GM19324 (cell line): ENCODE data around the gene NFATC1.

Source experiments
- ATAC-seq: cut with Tn5 transposase; IDR thresholded peaks from one replicate; pipeline ENCODE4 v1.9.1; 2021; ENCODE audit warnings: mild to moderate bottlenecking, moderate library complexity; ENCODE audit not compliant: unreplicated experiment, low FRiP score

The NFATC1 gene

DNA sequence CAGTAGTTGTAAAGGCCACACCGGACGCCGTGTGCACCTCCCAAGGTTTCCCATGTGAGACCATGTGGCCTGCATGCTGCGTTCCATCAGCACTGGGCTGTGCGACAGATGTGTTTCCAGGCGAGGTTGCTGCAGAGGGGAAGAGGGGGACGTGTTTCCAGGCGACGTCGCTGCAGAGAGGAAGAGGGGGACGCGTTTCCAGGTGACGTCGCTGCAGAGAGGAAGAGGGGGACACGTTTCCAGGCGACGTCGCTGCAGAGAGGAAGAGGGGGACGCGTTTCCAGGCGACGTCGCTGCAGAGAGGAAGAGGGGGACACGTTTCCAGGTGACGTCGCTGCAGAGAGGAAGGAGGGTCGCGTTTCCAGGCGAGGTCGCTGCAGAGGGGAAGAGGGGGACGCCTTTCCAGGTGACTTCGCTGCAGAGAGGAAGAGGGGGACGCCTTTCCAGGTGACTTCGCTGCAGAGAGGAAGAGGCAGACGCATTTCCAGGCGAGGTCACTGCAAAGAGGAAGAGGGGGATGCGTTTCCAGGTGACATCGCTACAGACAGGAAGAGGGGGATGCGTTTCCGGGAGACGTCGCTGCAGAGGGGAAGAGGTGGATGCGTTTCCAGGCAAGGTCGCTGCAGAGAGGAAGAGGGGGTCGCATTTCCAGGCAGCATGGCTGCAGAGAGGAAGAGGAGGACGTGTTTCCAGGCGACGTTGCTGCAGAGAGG lies 24.5 kb downstream of the NFATC1 start:
- ATAC-seq = no peak

DNA sequence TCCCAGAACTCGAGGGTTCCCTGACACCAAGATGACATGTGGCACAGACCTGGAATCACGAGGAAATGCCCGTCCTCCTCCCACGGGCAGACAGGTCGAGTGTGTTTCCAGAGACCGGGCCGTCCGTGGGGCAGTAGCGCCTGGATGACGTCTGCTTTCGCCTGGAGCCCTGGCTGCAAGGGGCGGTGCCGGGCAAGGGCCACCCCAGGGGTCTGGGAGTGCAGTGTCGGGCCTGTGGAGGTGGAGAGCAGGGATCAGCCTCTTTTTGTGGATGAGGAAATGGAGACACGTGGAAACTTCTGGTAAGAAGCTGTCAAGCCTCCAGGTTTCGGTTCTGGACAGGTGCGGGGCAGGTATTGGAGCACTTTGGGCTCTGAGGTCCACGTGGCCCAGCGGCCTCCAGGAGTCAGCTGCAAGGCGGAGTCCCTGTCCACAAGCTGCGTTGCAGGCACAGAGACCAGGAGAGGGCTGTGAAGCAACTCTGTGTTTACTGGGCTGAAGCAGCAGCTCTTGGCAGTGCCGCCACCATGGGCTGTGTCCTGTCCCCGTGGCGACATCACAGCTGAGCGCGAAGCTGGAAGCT lies 25.6 kb downstream of the NFATC1 start:
- no peak for ATAC-seq

DNA sequence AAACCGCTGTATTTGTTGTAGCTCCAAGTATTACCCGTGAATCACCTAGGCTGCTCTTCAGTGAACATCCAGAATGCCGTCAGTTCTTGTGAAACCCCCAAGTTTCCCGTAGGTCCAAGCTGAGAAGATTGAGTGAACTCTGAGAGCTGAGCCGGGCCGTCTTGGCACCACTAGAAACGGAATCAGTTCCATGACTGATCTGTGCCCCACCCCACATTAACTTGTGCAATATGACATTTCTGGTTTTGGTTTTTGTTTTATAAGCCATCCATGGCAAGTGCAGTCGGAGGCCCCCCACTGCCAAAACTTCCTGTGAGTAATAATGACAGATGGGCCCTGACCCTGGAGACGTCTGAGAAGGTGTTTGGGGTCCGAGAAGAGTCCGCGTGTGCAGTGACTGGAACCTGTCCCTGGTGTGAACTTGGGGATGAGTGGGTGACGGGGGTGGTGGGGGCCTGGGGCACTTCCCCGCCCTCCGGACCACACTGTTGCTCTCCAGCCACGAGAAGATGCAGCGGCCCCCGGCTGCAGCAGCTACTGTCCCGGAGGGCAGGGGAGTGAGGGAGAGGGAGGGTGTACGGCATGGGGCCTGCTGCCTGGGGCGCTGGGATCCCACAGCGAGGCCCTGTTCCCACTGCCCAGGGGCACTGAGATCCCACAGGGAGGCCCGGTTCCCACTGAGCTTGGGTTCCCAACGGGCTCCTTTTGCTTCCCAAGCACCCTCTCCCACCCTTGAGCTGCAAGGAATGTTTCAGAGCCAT lies 26.5 kb downstream of the NFATC1 start:
- peak; percentile 59 for ATAC-seq

DNA sequence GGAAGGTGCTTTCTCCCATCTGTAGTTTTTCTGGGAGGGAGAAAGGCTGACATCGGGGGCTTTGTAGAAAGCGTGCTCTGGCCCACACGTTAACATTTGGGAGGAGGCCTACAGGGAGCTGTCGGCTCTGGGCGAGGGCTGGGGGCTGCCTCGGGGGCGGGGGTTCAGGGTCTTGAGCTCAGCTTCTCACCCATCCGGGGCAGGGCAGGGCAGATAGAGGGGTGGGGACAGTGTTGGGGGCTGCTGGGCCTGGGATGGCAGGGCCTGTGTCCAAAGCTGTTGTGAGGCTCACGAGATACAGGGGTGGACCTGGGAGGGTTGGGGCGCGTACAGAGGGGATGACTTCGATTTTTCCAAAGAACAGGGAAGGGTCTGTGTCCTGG lies 27.0 kb downstream of the NFATC1 start:
- ATAC-seq = no peak

DNA sequence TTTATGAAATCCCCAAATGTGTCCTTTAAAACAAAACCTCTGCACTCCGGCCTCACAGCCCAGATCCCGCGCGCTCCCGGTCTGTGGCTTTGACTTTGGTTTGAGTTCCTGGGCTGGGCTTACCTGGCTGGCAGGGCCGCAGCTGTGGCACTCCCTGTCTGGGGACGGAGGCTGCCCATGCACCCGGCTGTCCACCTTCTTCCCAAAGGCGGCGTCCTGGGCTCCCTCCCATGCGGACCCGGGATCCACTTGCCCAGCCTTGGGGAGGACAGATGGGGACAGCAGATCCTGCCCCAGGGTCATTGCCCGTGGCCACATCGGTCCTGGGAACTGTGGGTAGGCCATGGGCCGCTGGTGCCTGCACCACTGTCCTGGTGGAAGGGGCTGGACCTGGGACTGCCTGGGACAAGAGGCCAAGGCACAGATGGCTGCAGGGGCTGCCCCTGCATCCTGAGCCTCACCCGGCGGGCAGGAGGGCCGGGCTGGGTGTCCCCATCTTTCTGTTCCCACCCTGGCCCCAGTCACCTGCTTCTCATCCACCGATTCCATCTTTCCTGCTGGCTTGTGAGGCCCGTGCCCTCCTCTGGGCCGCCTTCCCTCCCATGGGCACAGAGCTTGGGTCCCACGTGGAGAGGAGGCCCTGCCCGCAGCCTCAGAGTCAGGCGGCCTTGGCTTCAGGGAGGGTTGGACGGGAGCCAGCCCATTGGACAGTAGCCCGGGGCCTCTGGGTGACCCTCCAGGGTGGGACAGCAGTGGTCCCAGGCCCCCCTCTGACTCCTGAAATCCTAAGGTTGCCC lies 27.7 kb downstream of the NFATC1 start:
- ATAC-seq = no peak

DNA sequence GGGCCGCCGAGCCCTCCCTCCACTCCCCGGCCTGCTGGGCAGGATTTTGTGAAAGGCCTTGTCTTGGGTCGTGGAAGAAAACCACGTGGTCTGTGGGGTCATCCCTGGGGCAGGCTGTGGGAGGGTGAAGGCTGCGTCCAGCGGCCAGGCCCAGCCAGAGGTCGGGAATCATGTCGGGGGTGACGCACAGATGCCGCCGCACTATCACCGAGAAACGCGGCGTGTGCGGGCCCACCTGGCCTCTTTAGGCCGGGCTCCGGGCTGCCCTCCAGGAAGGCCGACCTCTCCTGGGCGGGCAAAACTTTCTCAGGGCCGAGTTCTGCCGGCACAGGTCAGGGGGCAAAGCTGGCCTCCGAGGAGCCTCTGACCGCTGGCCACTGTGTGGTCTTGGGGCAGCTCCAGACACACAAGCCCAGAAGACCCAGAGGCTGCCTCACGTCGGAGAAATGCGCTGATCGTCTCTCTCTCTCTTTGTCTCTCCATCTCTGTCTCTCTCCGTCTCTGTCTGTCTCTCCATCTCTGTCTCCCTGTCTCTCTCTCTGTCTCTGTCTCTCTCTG lies 28.4 kb downstream of the NFATC1 start:
- no peak for ATAC-seq

DNA sequence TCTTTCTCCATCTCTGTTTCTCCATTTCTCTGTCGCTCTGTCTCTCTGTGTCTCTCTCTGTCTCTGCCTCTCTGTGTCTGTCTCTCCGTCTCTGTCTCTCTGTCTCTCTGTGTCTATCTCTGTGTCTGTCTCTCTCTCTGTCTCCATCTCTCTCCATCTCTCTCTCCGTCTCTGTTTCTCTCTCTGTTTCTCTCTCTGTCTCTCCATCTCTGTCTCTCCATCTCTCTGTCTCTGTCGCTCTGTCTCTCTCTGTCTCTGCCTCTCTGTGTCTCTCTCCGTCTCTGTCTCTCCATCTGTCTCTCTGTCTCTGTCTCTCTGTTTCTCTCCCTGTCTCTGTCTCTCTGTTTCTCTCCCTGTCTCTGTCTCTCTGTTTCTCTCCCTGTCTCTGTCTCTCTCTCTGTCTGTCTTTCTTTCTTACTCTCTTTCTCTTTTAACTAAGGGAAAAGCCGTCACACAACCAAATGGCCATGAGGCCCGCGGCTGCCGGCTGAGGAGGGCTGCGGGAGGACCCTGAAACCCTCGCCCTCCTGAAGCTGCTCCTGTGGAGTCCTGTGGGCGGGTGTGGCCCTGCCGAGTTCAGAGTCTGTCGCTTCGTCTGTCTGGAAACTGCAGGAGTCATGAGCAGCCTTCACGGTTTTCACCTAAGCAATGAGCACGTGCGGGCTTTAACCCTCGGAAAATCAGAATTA lies 29.3 kb downstream of the NFATC1 start:
- ATAC-seq = no peak

DNA sequence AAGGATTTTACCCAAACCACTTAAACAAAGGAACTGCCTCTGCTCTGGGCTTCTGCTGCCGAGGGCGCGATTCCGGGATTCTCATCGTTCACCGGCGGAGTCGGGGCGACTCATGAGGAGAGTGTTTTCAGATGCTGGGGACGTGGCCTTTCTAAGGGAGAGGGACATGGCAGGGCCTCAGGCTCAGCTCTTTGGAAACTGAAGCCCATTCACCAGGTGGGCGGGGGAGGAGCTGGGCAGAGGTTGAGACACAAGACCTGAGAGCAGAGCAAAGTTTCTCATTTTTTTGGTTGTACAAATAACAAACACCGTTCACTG lies 29.8 kb downstream of the NFATC1 start:
- ATAC-seq = no peak

DNA sequence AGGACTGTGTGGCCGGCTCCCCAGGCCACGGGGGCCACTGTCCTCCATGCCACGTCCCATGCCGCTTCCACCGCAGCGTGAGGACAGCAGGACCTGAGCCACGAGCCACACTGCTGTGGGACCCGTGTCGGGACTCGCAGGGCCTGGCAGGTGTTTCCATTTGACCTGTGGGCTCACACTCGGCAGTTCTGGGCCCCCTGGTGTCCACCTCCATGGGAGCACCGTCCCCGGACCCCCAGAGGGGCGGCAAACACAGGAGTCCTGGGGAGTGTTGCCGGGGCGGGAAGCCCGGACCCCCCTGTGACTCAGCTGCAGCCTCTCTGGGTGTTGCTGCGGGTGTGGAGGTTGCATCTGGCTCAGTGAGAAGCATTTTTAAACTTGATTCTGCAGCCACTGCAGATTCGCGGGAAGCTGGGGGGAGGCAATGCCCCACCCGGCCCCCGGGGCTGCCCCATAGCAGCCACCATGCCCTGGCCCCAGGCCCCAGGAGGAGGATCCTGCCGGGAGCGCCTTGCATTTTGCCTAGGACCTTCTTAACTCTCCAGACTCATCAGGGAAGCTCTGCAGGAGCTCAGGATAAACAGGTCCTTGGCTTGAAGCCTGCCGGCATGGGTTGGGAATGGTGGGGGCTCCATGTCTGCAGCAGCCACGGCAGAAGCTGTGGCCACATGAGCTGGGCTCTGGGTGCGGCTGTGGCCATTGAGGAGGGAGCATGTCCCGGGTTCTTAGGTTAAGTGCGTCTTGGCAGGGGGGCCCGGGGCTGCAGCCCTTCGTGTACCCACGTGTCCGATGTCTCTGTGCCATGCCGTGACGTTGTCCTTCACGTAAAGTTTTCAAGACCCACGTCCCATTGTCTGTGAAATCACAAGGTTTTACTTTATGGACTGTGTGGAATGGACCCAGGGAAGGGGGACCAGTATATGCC lies 30.9 kb downstream of the NFATC1 start:
- no peak for ATAC-seq

DNA sequence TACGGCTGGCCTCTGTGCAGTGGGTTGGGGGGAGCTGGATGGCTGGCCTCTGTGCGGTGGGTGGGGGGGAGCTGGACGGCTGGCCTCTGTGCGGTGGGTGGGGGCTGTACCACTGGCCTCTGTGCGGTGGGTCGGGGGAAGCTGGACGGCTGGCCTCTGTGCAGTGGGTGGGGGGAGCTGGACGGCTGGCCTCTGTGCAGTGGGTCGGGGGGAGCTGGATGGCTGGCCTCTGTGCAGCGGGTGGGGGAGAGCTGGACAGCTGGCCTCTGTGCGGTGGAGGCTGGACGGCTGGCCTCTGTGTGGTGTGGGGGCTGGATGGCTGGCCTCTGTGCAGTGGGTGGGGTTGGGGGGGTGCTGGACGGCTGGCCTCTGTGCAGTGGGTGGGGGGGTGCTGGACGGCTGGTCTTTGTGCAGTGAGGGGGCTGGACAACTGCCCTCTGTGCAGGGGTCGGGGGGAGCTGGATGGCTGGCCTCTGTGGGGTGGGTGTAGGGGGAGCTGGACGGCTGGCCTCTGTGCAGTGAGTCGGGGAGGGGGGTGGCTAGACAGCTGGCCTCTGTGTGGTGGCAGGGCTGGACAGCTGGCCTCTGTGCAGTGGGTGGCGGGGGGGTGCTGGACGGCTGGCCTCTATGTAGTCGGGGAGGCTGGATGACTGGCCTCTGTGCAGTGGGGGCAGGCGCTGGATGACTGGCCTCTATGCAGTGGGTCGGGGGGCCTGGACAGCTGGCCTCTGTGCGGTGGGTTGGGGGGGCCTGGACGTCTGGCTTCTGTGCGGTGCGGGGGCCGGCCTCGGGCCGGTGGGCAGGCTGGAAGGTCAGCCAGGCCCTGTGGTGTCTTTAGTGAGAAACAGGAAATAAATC lies 31.9 kb downstream of the NFATC1 start:
- no peak for ATAC-seq

DNA sequence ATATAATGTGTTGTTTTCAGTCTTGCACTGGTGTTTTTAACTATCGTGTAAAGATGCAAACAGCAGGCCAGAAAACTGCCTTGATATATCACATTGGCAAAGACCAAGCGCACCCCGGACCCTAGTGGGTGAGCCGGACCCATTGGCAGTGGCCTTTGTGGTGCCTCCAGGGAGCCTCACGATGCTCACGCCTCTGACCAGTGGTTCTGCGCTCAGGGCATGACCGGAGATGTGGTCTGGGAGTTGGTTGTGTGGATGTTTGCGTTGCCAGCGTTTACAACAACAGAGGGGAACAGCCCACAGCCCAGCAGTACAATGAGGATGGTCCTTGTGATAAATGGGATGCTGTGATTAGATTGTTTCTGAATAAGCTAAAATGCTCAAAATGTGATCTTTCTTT lies 32.6 kb downstream of the NFATC1 start:
- no peak for ATAC-seq

DNA sequence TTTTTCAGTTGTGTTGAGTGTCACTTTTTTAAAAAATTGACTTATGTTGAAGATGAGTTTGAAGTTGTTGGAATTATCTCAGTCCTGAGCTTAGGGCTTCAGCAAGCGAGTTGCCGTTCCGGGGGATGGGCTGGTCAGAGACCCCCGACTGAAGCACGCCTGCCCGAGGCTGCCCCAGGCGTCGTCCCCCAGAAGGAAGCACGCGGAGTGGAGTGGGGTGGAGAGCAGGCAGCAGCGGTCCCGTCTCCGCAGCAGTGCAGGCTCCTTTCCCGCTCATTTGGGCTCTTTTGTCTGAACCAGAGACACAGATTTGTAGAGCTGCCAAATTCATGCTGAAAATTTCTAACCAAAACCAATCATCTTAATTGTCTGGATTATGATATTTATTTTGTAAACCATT lies 33.7 kb downstream of the NFATC1 start:
- ATAC-seq = no peak

DNA sequence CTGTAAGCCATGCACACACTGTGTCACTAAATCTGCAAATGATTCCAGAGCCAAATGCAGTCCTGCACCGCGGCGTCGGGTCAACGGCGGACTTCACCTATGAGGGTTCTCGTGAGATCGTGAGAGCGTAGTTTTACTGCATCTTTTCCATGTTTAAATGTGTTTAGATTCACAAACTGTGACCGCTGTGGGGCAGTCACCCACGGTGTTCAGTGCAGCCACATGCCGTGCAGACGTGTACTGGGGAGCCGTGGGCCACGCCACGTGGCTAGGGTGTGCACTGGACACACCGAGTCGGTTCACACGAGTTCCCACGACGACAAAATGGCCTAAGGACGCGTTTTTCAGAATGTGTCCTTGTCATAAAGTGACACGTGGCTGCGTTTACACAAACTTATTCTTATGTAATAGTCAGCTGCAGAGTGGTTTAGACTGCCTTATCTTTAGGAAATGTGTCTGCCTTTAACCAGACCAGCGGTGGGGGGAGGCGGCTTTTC lies 34.1 kb downstream of the NFATC1 start:
- ATAC-seq = no peak

DNA sequence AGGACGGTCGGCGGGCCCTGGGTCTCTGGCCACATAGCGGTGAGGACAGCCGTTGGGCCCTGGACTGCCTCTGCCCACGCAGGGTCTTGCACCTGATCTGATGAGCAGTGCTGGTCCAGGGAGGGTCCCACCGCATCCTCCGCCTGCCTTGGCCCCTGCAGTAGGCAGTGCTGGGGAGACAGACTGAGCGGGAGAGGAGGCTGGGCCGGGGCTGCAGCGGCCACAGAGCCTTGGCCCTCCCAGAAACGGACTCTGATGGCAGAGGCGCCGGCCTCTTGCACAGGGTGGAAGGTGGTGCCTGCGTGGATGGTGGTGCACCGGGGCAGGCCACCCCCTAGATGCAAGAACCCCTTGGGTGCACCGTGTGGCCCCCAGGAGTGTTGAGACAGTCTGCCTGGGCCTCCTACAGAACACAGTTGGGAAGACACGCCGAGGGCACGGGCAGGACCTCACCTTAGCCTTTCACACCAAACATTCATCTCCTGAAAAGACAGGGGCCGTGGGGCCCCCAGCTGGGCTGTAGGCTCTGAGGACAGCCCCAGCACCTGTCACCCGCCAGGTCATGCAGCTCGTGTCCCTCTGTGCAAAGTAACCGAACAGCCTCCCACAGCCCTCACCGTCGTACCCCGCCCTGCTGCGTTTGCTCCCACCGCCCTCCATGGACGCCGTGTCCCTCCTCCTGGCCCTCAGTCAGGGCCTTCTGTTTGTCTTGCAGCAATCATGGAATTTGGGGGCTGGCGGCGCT lies 36.8 kb downstream of the NFATC1 start:
- no peak for ATAC-seq

DNA sequence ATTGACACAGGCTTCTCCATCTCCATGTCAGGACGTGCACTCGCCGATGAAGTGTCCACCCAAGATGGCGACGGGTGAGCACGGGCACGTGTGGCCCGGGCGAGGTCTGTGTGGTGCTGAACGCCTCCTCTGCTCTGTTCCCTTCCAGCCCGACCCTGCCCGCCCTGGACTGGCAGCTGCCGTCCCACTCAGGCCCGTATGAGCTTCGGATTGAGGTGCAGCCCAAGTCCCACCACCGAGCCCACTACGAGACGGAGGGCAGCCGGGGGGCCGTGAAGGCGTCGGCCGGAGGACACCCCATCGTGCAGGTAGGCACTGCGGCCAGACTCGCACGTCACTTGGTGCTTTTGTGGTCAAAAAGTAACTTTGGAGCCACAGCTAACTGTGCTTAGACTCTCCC lies 37.7 kb downstream of the NFATC1 start:
- ATAC-seq = no peak

DNA sequence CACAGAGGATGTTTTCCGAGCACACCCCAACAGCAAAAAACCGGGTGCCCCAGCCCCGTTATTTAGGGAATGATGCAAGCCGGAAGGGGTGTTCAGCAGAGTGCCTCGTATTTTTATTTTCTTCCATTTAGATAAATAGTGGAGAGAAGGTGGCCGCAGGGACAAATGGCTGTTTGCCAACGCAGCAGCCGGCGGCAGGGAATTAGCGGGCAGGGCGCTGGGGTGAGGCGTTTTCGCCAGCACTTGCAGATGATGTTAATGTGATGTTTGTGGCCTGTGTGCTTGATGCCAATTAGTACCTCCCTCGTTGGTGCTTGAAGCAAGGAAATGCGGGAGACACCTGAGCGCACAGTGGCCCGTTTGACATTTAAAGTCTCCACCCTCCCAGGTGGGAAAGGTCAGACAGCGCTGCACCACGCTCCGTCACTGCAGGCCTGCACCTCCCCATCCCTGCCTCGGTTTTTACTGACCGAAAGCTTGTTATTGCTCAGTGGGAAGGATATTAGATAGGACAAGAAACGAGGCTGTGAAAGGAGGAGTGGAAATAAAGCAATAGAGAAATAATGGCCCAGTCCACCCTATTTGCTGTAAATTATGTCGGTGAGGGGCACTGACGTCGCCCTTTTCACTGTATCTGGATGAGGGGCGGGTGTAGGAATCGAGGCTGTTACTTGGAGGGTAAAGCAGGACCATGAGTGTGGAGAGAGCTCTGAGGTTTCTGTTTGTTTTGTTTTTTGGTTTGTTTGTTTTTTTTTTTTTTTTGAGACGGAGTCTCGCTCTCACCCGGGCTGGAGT lies 39.1 kb downstream of the NFATC1 start:
- ATAC-seq = no peak
